OCI-LY1 (cell line): ENCODE results near the gene NKAIN4.

Experiments used
- H2AFZ ChIP-seq: fragments of 200-600 bp; sonication (generic), shearing (Covaris generic); 2 replicates; pipeline ENCODE4 v1.6.0; 2014; ENCODE audit warnings: antibody characterized with exemption, mild to moderate bottlenecking, low read length
- H3F3A ChIP-seq: fragments of 200-600 bp; sonication (generic), shearing (Covaris generic); 2 replicates; pipeline ENCODE4 v1.6.0; 2014; ENCODE audit warnings: mild to moderate bottlenecking, antibody characterized with exemption, low read length, moderate library complexity; ENCODE audit not compliant: insufficient read depth
- H3K27ac ChIP-seq: fragments of 200-600 bp; sonication (generic); 2 replicates; pipeline ENCODE4 v1.5.1; 2014; ENCODE audit warnings: low read length, mixed run types, mild to moderate bottlenecking, low read depth; ENCODE audit not compliant: poor library complexity, severe bottlenecking
- H3K27me3 ChIP-seq: fragments of 200-600 bp; sonication (generic); 2 replicates; pipeline ENCODE4 v1.6.0; 2014; ENCODE audit warnings: antibody characterized with exemption, mild to moderate bottlenecking, low read length, moderate library complexity; ENCODE audit not compliant: insufficient read depth
- H3K36me3 ChIP-seq: fragments of 200-600 bp; sonication (generic); 2 replicates; pipeline ENCODE4 v1.6.1; 2014; ENCODE audit warnings: mild to moderate bottlenecking, antibody characterized with exemption, low read length, moderate library complexity, mixed read lengths; ENCODE audit not compliant: insufficient read depth
- H3K4me1 ChIP-seq: fragments of 200-600 bp; sonication (generic); 2 replicates; pipeline ENCODE4 v1.5.1; 2014; ENCODE audit warnings: mild to moderate bottlenecking, low read length, moderate library complexity; ENCODE audit not compliant: insufficient read depth, severe bottlenecking
- H3K4me2 ChIP-seq: fragments of 200-600 bp; sonication (generic), shearing (Covaris generic); 2 replicates; pipeline ENCODE4 v1.6.1; 2014; ENCODE audit warnings: low read length
- H3K4me3 ChIP-seq: fragments of 200-600 bp; sonication (generic); 2 replicates; pipeline ENCODE4 v1.5.1; 2014; ENCODE audit warnings: low read length, low read depth, mild to moderate bottlenecking, mixed read lengths; ENCODE audit not compliant: poor library complexity, severe bottlenecking
- H3K79me2 ChIP-seq: fragments of 200-600 bp; shearing (Covaris generic); 2 replicates; pipeline ENCODE4 v1.6.1; 2016; ENCODE audit warnings: mixed run types, low read length, mixed read lengths; ENCODE audit not compliant: insufficient read depth
- H3K9ac ChIP-seq: fragments of 200-600 bp; sonication (generic), shearing (Covaris generic); 2 replicates; pipeline ENCODE4 v1.6.1; 2014; ENCODE audit warnings: mild to moderate bottlenecking, low read length, mixed read lengths
- H3K9me2 ChIP-seq: fragments of 200-600 bp; sonication (generic), shearing (Covaris generic); 2 replicates; pipeline ENCODE4 v1.6.1; 2014; ENCODE audit warnings: low read depth, mild to moderate bottlenecking, low read length, mixed read lengths
- H3K9me3 ChIP-seq: fragments of 200-600 bp; shearing (Covaris generic); 2 replicates; pipeline ENCODE4 v1.6.1; 2014; ENCODE audit warnings: low read length, mixed read lengths
- H4K20me1 ChIP-seq: fragments of 200-600 bp; sonication (generic), shearing (Covaris generic); 2 replicates; pipeline ENCODE4 v1.6.0; 2016; ENCODE audit warnings: mild to moderate bottlenecking, low read length; ENCODE audit not compliant: insufficient read depth
- EZH2 ChIP-seq: fragments of 200-600 bp; sonication (generic), shearing (Covaris generic); IDR thresholded peaks from 2 replicates; pipeline ENCODE4 v1.8.0; 2017; ENCODE audit warnings: borderline replicate concordance, mixed run types, mild to moderate bottlenecking, antibody characterized with exemption, low read length, moderate library complexity, mixed read lengths
- TF ChIP-seq, protein P1 (sequence below): fragments of 200-600 bp; sonication (generic), shearing (Covaris generic); IDR thresholded peaks from 2 replicates; pipeline ENCODE4 v1.5.1; 2017; ENCODE audit warnings: mild to moderate bottlenecking, antibody characterized with exemption, low read length, moderate library complexity, mixed read lengths

NKAIN4 gene

DNA sequence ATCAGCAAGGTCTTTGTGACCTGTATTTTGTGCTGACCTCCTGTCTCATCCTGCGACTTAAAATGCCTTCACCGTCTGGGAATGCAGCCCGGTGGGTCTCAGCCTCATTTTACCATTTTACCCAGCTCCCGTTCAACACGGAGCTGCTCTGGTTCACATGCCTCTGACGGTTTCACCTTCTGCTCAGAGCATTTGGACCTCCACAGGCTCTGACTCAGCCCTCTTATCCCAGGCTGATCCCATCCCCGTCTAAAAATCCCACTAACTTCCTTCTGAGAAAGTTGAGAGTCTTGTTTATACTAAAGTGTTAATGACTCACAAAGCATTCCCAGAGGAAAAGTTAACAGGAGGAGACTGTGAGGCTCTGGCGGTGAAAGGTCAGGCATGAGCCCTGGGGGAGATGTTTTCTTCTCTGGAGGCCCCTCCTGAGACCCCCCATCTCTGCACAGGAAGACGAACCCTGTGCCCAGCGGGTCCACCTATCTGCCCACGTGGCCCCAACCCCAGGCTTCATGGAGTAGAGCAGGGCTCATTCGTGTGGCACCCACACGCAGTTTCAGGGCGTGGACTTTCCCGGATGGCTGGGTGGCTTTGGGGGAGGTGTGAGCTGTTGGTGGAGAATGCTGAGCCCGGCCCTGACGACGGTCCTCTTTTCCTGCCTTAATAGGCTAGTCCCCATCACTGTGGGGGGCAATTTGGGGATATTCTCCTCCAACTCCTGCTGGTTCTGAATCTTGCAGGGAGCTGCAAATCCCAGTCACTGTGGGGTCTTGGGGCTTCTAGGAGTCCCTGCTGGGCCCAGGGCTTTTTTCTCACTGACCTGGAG is 21.8 kb downstream of the NKAIN4 start:
- H3F3A ChIP-seq: no peaks in the 10 kb centered on the region
- H3K9ac ChIP-seq: no peak overlapping the region
- no peaks in the 10 kb centered on the region for H3K36me3 ChIP-seq
- no peak for TF ChIP-seq EZH2
- TF ChIP-seq, protein P1, sequence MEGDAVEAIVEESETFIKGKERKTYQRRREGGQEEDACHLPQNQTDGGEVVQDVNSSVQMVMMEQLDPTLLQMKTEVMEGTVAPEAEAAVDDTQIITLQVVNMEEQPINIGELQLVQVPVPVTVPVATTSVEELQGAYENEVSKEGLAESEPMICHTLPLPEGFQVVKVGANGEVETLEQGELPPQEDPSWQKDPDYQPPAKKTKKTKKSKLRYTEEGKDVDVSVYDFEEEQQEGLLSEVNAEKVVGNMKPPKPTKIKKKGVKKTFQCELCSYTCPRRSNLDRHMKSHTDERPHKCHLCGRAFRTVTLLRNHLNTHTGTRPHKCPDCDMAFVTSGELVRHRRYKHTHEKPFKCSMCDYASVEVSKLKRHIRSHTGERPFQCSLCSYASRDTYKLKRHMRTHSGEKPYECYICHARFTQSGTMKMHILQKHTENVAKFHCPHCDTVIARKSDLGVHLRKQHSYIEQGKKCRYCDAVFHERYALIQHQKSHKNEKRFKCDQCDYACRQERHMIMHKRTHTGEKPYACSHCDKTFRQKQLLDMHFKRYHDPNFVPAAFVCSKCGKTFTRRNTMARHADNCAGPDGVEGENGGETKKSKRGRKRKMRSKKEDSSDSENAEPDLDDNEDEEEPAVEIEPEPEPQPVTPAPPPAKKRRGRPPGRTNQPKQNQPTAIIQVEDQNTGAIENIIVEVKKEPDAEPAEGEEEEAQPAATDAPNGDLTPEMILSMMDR: no peak
- H2AFZ ChIP-seq: no peak overlapping the region
- H3K79me2 ChIP-seq: no peaks in the 10 kb centered on the region
- H3K9me3 ChIP-seq: no peaks in the 10 kb centered on the region
- H3K4me1 ChIP-seq: no peaks in the 10 kb centered on the region
- H4K20me1 ChIP-seq: no peaks in the 10 kb centered on the region
- peaks cover 13% of the 10 kb centered on the region for H3K27me3 ChIP-seq
- no peak overlapping the region for H3K4me3 ChIP-seq
- no peak overlapping the region for H3K4me2 ChIP-seq
- H3K9me2 ChIP-seq: no peaks in the 10 kb centered on the region
- H3K27ac ChIP-seq: no peak overlapping the region

DNA sequence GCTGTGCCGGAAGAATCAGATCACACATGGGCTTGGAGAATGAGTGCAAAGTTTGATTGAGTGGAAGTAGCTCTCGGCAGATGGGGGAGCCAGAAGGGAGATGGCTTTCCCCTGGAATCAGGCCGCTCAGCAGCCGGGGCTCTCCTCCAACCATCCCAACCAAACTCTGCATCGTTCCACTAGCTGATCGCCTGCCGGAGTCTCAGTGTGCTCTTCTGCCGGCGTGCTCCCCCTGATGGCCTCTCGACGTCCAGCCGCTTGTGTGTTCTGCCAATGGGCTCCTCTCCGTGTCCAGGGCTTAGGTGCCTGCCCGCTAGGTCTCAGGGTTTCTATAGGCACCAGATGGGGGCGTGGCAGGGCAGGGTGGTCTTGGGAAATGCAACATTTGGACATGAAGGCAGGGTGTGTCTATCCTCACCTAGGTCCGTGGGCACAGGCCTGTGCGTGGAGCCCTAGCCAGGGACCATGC is 23.4 kb downstream of the NKAIN4 start:
- Histone ChIP-seq H3K9me3 (no peaks in the 10 kb centered on the region), H3K4me3 (no peak overlapping the region), H3K36me3 (no peaks in the 10 kb centered on the region), H3K9ac (no peak overlapping the region), H4K20me1 (no peaks in the 10 kb centered on the region), H3K4me2 (no peak overlapping the region), H2AFZ (no peak overlapping the region), H3K79me2 (no peaks in the 10 kb centered on the region), H3K4me1 (no peaks in the 10 kb centered on the region), H3F3A (no peaks in the 10 kb centered on the region), H3K27me3 (peaks cover 13% of the 10 kb centered on the region), H3K9me2 (no peaks in the 10 kb centered on the region), H3K27ac (no peak overlapping the region)
- TF ChIP-seq EZH2: no peak
- TF ChIP-seq, protein P1: no peak

DNA sequence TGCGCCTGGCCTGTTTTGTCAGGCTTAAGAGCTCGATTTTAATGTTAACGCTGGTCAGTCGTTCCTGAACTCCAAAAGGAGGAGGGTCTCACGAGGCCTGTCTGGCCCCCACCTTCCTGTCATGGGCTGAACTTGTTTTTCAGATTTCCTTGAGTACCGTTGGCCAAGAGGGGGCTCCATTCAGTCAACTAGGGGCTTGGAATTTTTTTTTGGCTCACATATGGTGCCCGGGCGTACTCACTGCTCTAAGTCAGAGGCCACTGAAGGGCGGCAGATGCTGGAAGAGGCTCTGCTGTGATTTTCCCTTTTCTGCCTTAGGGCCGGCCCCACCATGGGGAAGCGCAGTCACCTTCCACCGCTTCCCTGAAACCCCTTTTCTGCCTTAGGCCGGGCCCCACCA is 25.5 kb downstream of the NKAIN4 start:
- no peak overlapping the region for H2AFZ ChIP-seq
- H3K9me2 ChIP-seq: no peaks in the 10 kb centered on the region
- H3K9ac ChIP-seq: no peak overlapping the region
- no peaks in the 10 kb centered on the region for H4K20me1 ChIP-seq
- no peaks in the 10 kb centered on the region for H3K79me2 ChIP-seq
- no peaks in the 10 kb centered on the region for H3F3A ChIP-seq
- H3K4me3 ChIP-seq: no peak overlapping the region
- TF ChIP-seq, protein P1: no peak
- TF ChIP-seq EZH2: no peak
- H3K36me3 ChIP-seq: no peaks in the 10 kb centered on the region
- H3K4me2 ChIP-seq: no peak overlapping the region
- no peaks in the 10 kb centered on the region for H3K4me1 ChIP-seq
- H3K27ac ChIP-seq: no peak overlapping the region
- peaks cover 13% of the 10 kb centered on the region for H3K27me3 ChIP-seq
- H3K9me3 ChIP-seq: no peaks in the 10 kb centered on the region
